Caco-2 (cell line): ENCODE measurements around the gene UPB1. TPM values are rescaled to one million over a fixed set of nuclear protein-coding genes. Genes with fewer than 3 reads are reported as not detected.

Experiments used
- BruUV-seq: library from RNA; stranded (reverse); fragments of 400-500 nt; replicated peaks from 2 replicates; lab custom pipeline; 2021; lab: Mats Ljungman, UMichigan
- CTCF ChIA-PET: fragments of 300-600 bp; sonication (Branson Sonifier 250); formaldehyde crosslinking; loops from one replicate; lab custom pipeline; 2022; ENCODE audit warnings: antibody characterized with exemption; lab: Charles Lee
- POLR2A ChIA-PET: fragments of 300-600 bp; sonication (Branson Sonifier 250); formaldehyde crosslinking; loops from one replicate; lab custom pipeline; 2022; ENCODE audit warnings: antibody characterized with exemption; lab: Charles Lee
- DNase-seq, 2 experiments: peaks; one replicate each; pipeline versions ENCODE4 v3.0.0 to v3.0.0-alpha.2; 2020 to 2022
- H3K27me3 ChIP-seq: replicated peaks from 2 replicates; pipeline ENCODE4 v1.6.0; 2011; ENCODE audit warnings: low read length; ENCODE audit not compliant: control insufficient read depth, insufficient read depth
- H3K36me3 ChIP-seq: 2 replicates; pipeline ENCODE4 v1.5.1; 2011; ENCODE audit warnings: low read length; ENCODE audit not compliant: control insufficient read depth, insufficient read depth
- H3K4me1 ChIP-seq: fragments of 250-450 bp; sonication (Bioruptor Pico); 2 replicates; pipeline ENCODE4 v1.5.1; 2020; ENCODE audit warnings: mild to moderate bottlenecking
- H3K4me3 ChIP-seq: 2 replicates; pipeline ENCODE4 v1.5.1; 2011; ENCODE audit warnings: low read depth, mild to moderate bottlenecking, control low read depth, low read length
- H3K9me3 ChIP-seq: fragments of 250-450 bp; sonication (Bioruptor Pico); 2 replicates; pipeline ENCODE4 v1.5.1; 2020; ENCODE audit warnings: mild to moderate bottlenecking, moderate library complexity
- H3K27ac Mint-ChIP-seq: one replicate; pipeline ENCODE4 v1.8.0; 2022; ENCODE audit warnings: mixed read lengths; ENCODE audit not compliant: unreplicated experiment
- H3K27me3 Mint-ChIP-seq: one replicate; pipeline ENCODE4 v1.8.0; 2022; ENCODE audit warnings: mixed read lengths; ENCODE audit not compliant: insufficient read depth, unreplicated experiment
- H3K36me3 Mint-ChIP-seq: one replicate; pipeline ENCODE4 v1.8.0; 2022; ENCODE audit warnings: mild to moderate bottlenecking, mixed read lengths; ENCODE audit not compliant: insufficient read depth, unreplicated experiment
- H3K4me1 Mint-ChIP-seq: one replicate; pipeline ENCODE4 v1.8.0; 2022; ENCODE audit warnings: low read depth, mixed read lengths; ENCODE audit not compliant: unreplicated experiment
- H3K4me3 Mint-ChIP-seq: one replicate; pipeline ENCODE4 v1.8.0; 2022; ENCODE audit warnings: mild to moderate bottlenecking, moderate library complexity, mixed read lengths; ENCODE audit not compliant: unreplicated experiment
- H3K9me3 Mint-ChIP-seq: one replicate; pipeline ENCODE4 v1.8.0; 2022; ENCODE audit warnings: mixed read lengths; ENCODE audit not compliant: unreplicated experiment
- CTCF ChIP-seq, 2 experiments: fragments of 200-600 bp in 1 of 2; IDR thresholded peaks; 1 replicate in 1 of 2; 2 replicates in 1 of 2; pipeline versions ENCODE4 v1.5.1 to v1.8.0; 2011 to 2022; ENCODE audit warnings: antibody characterized with exemption in 1 of 2, control low read depth in 1 of 2, inconsistent platforms in 1 of 2, low read depth in 1 of 2, low read length in 1 of 2, mild to moderate bottlenecking in 1 of 2, moderate library complexity in 1 of 2; ENCODE audit not compliant: insufficient read depth in 1 of 2, severe bottlenecking in 1 of 2, unreplicated experiment in 1 of 2
- intact Hi-C: fragments of 100-400 bp; cut with micrococcal nuclease; formaldehyde crosslinking; loops from one replicate; pipeline ENCODE4 v1.10.0; 2022; ENCODE audit not compliant: unreplicated experiment
- total RNA-seq: library from RNA; stranded (reverse); gene quantifications from 2 replicates; pipeline ENCODE4 v1.2.3, GENCODE V29; 2022

The UPB1 gene
- total RNA-seq, 1 experiment from 2014 or later, result 6.7 TPM

DNA sequence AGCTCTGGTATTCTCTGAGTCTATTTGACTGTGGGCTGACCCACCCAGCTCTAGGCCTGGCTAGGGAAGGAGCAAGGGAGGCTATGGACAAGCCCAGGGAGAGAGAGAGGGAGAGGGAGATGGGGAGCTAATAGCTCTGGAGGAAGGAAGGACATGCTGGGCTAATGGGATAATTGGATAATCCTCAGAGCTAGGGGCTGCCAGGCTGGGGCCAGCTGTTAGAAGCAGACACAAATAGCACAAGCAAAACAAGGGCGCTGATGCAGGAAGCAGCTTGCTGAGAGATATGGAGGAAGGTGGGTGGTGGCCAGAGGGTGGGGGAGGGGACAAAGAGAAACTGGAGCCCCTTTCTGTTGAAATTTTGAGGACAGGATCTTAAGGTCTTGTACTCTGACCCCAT lies 44.5 kb upstream of the UPB1 start:
- ChIA-PET CTCF (no interaction called here), POLR2A (interaction anchor here (0.5 kb wide), 1 partner anchor 83 kb away, joined by 8 read pairs; no protein-coding TSS in a partner anchor)
- Histone ChIP-seq H3K4me1 (no peaks in the 10 kb centered on the region), H3K27me3 (no peaks in the 10 kb centered on the region), H3K36me3 (peaks cover 6% of the 10 kb centered on the region), H3K9me3 (no peaks in the 10 kb centered on the region; the same call in 1 of the 2 replicates), H3K4me3 (no peak overlapping the region)
- Mint-ChIP-seq H3K4me1 (peaks cover 7% of the 10 kb centered on the region), H3K36me3 (peaks cover 32% of the 10 kb centered on the region), H3K27me3 (no peaks in the 10 kb centered on the region), H3K27ac (no peak overlapping the region), H3K4me3 (no peak overlapping the region), H3K9me3 (no peaks in the 10 kb centered on the region)
- intact Hi-C loops, result no loop called here
- BruUV-seq, result no TSS peak
- no peak for TF ChIP-seq CTCF (IDR thresholded peaks at IDR 0.05; ENCODE audit: insufficient read depth in 1 of 2, low read depth in 1 of 2, low read length in 1 of 2, severe bottlenecking in 1 of 2, unreplicated experiment in 1 of 2)
- no peak for DNase-seq

DNA sequence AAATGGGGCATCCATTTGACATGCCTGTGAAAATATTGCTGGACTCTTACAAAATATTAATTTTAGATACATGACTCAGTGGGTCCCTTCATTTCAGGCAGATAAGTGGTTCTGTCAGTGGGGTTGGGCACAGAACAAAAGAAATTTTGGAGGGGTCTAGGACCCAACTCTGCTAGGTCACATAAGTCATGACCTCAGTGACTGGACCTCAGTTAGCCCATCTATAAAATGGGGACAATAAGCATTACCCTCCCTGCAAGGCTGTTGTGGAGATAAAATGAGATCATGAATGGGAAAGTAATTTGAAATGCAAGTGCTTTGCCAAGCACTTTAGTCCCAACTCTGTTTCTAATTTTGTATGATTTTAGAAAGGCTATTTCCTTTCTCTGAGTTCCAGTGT lies 44.0 kb upstream of the UPB1 start:
- ChIA-PET CTCF (no interaction called here), POLR2A (interaction anchor here (0.5 kb wide), 1 partner anchor 82 kb away, joined by 8 read pairs; no protein-coding TSS in a partner anchor)
- TF ChIP-seq CTCF (IDR thresholded peaks at IDR 0.05; ENCODE audit: insufficient read depth in 1 of 2, low read depth in 1 of 2, low read length in 1 of 2, severe bottlenecking in 1 of 2, unreplicated experiment in 1 of 2), result no peak
- no peak for DNase-seq
- Mint-ChIP-seq H3K4me1 (peaks cover 7% of the 10 kb centered on the region), H3K9me3 (no peaks in the 10 kb centered on the region), H3K27me3 (no peaks in the 10 kb centered on the region), H3K36me3 (peaks cover 38% of the 10 kb centered on the region), H3K4me3 (no peak overlapping the region), H3K27ac (no peak overlapping the region)
- Histone ChIP-seq H3K4me1 (no peaks in the 10 kb centered on the region), H3K4me3 (no peak overlapping the region), H3K27me3 (no peaks in the 10 kb centered on the region), H3K9me3 (no peaks in the 10 kb centered on the region; the same call in 1 of the 2 replicates), H3K36me3 (peaks cover 6% of the 10 kb centered on the region)
- intact Hi-C loops, result no loop called here
- no TSS peak for BruUV-seq

DNA sequence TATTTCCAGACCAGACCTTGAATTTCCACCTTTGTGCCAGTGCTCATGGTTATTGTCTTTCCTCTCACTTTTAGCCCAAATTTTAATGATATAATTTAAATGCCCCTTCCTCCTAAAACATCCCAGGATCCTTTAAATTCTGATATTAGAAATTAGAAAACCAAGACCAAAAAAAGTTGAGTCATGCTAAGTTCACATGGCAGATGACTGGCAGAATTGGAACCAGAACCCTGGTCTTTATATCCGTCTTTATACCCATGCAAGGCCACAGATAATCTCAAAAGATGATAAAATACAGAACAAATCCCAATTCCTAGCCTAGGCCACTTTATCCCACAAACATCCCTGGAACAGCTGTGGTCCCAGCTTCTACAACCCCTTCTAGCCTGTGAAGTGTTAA lies 41.3 kb upstream of the UPB1 start:
- H3K4me1 Mint-ChIP-seq, result peaks cover 7% of the 10 kb centered on the region
- ChIA-PET CTCF (no interaction called here), POLR2A (no interaction called here)
- DNase-seq, result no peak
- H3K9me3 Mint-ChIP-seq, result no peaks in the 10 kb centered on the region
- no peak overlapping the region for H3K4me3 ChIP-seq
- H3K4me1 ChIP-seq, result no peaks in the 10 kb centered on the region
- TF ChIP-seq CTCF (IDR thresholded peaks at IDR 0.05; ENCODE audit: insufficient read depth in 1 of 2, low read depth in 1 of 2, low read length in 1 of 2, severe bottlenecking in 1 of 2, unreplicated experiment in 1 of 2), result no peak
- H3K27ac Mint-ChIP-seq, result no peak overlapping the region
- peaks cover 38% of the 10 kb centered on the region for H3K36me3 Mint-ChIP-seq
- no peaks in the 10 kb centered on the region; the same call in 1 of the 2 replicates for H3K9me3 ChIP-seq
- H3K27me3 ChIP-seq, result no peaks in the 10 kb centered on the region
- no TSS peak for BruUV-seq
- H3K36me3 ChIP-seq, result peaks cover 4% of the 10 kb centered on the region
- intact Hi-C loops, result no loop called here
- no peak overlapping the region for H3K4me3 Mint-ChIP-seq
- no peaks in the 10 kb centered on the region for H3K27me3 Mint-ChIP-seq
